HEK293 (cell line): ENCODE results near the gene C17orf50.

Source experiments
- CTCF ChIA-PET: fragments of 350-600 bp; formaldehyde crosslinking; extraction: SDS; loops from one replicate; lab custom pipeline; 2021; ENCODE audit warnings: antibody characterized with exemption; lab: Yijun Ruan, JAX
- POLR2A ChIA-PET: fragments of 300-600 bp; formaldehyde crosslinking; extraction: SDS; loops from one replicate; lab custom pipeline; 2020; ENCODE audit warnings: antibody characterized with exemption, inconsistent platforms; lab: Yijun Ruan, JAX
- H3K27ac ChIP-seq: fragments of 200-500 bp; sonication (Bioruptor generic); 2 replicates; pipeline ENCODE4 v1.5.1; 2014; ENCODE audit warnings: low read depth, low read length, control low read depth, inconsistent platforms; ENCODE audit errors: extremely low read depth
- H3K36me3 ChIP-seq, 2 experiments: fragments of 200-500 bp in 1 of 2; sonication (Bioruptor generic) in 1 of 2; 1 replicate in 1 of 2; 2 replicates in 1 of 2; pipeline ENCODE4 v1.5.1; 2014 to 2017; ENCODE audit warnings: inconsistent platforms in 2 of 2, low read length in 2 of 2; ENCODE audit not compliant: control insufficient read depth in 2 of 2, insufficient read depth in 1 of 2
- H3K4me1 ChIP-seq: fragments of 200-500 bp; sonication (Bioruptor generic); 2 replicates; pipeline ENCODE4 v1.5.1; 2014; ENCODE audit warnings: mild to moderate bottlenecking, low read length, inconsistent platforms; ENCODE audit not compliant: control insufficient read depth, insufficient read depth
- H3K4me3 ChIP-seq: 2 replicates; pipeline ENCODE4 v1.5.1; 2011; ENCODE audit warnings: low read depth, mild to moderate bottlenecking, control low read depth, low read length, moderate library complexity
- H3K9me3 ChIP-seq: fragments of 200-500 bp; sonication (Bioruptor generic); 2 replicates; pipeline ENCODE4 v1.5.1; 2014; ENCODE audit warnings: low read depth, low read length, inconsistent platforms; ENCODE audit not compliant: control insufficient read depth, insufficient read depth
- GLI2 ChIP-seq: fragments of 450-650 bp; formaldehyde crosslinking; IDR thresholded peaks from 2 replicates; pipeline ENCODE4; 2017; ENCODE audit warnings: missing biosample characterization, missing genetic modification characterization, low read depth, borderline replicate concordance
- GLI4 ChIP-seq: fragments of 450-650 bp; formaldehyde crosslinking; IDR thresholded peaks from 2 replicates; pipeline ENCODE4 v1.5.1; 2016; ENCODE audit warnings: missing biosample characterization, missing genetic modification characterization
- IKZF3 ChIP-seq: fragments of 450-650 bp; IDR thresholded peaks from 2 replicates; pipeline ENCODE4 v1.5.0; 2018; ENCODE audit warnings: missing biosample characterization, mild to moderate bottlenecking, missing genetic modification characterization, moderate library complexity
- INSM2 ChIP-seq: fragments of 450-650 bp; formaldehyde crosslinking; IDR thresholded peaks from 2 replicates; pipeline ENCODE4 v1.5.1; 2016; ENCODE audit warnings: missing biosample characterization, missing genetic modification characterization
- KLF1 ChIP-seq: fragments of 450-650 bp; formaldehyde crosslinking; IDR thresholded peaks from 2 replicates; pipeline ENCODE4 v1.5.1; 2016; ENCODE audit warnings: missing biosample characterization, missing genetic modification characterization
- KLF9 ChIP-seq: fragments of 450-650 bp; formaldehyde crosslinking; IDR thresholded peaks from 2 replicates; pipeline ENCODE4 v1.5.1; 2016; ENCODE audit warnings: missing biosample characterization, missing genetic modification characterization, low read depth
- PRDM6 ChIP-seq: fragments of 450-650 bp; formaldehyde crosslinking; IDR thresholded peaks from 2 replicates; pipeline ENCODE4 v1.5.1; 2017; ENCODE audit warnings: missing biosample characterization, missing genetic modification characterization
- REPIN1 ChIP-seq: fragments of 450-650 bp; formaldehyde crosslinking; IDR thresholded peaks from 2 replicates; pipeline ENCODE4 v1.5.1; 2017; ENCODE audit warnings: missing biosample characterization, missing genetic modification characterization, low read depth
- SCRT2 ChIP-seq: fragments of 450-650 bp; formaldehyde crosslinking; IDR thresholded peaks from 2 replicates; pipeline ENCODE4 v1.5.1; 2016; ENCODE audit warnings: missing biosample characterization, missing genetic modification characterization
- ZBTB1 ChIP-seq: fragments of 450-650 bp; formaldehyde crosslinking; IDR thresholded peaks from 2 replicates; pipeline ENCODE4 v1.5.1; 2016; ENCODE audit warnings: missing biosample characterization, missing genetic modification characterization
- ZBTB20 ChIP-seq: fragments of 450-650 bp; formaldehyde crosslinking; IDR thresholded peaks from 2 replicates; pipeline ENCODE4 v1.5.1; 2016; ENCODE audit warnings: missing biosample characterization, missing genetic modification characterization
- ZBTB49 ChIP-seq: fragments of 450-650 bp; formaldehyde crosslinking; IDR thresholded peaks from 2 replicates; pipeline ENCODE4 v1.5.1; 2016; ENCODE audit warnings: missing biosample characterization, missing genetic modification characterization, low read depth
- ZEB2 ChIP-seq: fragments of 450-650 bp; formaldehyde crosslinking; IDR thresholded peaks from 2 replicates; pipeline ENCODE4 v1.5.1; 2016; ENCODE audit warnings: missing biosample characterization, missing genetic modification characterization
- ZFP41 ChIP-seq: fragments of 450-650 bp; formaldehyde crosslinking; IDR thresholded peaks from 2 replicates; pipeline ENCODE4 v1.5.1; 2016; ENCODE audit warnings: missing biosample characterization, missing genetic modification characterization, borderline replicate concordance
- ZNF132 ChIP-seq: fragments of 450-650 bp; formaldehyde crosslinking; IDR thresholded peaks from 2 replicates; pipeline ENCODE4 v1.5.1; 2017; ENCODE audit warnings: missing biosample characterization, missing genetic modification characterization, borderline replicate concordance
- ZNF148 ChIP-seq: fragments of 450-650 bp; formaldehyde crosslinking; IDR thresholded peaks from 2 replicates; pipeline ENCODE4 v1.5.0; 2017; ENCODE audit warnings: missing biosample characterization, missing genetic modification characterization, borderline replicate concordance
- ZNF169 ChIP-seq: fragments of 450-650 bp; formaldehyde crosslinking; IDR thresholded peaks from 2 replicates; pipeline ENCODE4 v1.5.1; 2016; ENCODE audit warnings: missing biosample characterization, missing genetic modification characterization
- ZNF266 ChIP-seq: fragments of 450-650 bp; formaldehyde crosslinking; IDR thresholded peaks from 2 replicates; pipeline ENCODE4 v1.5.1; 2016; ENCODE audit warnings: missing biosample characterization, missing genetic modification characterization, low read depth
- ZNF302 ChIP-seq: fragments of 450-650 bp; formaldehyde crosslinking; IDR thresholded peaks from 2 replicates; pipeline ENCODE4 v1.5.1; 2016; ENCODE audit warnings: missing biosample characterization, missing genetic modification characterization, low read depth
- ZNF311 ChIP-seq: fragments of 450-650 bp; formaldehyde crosslinking; IDR thresholded peaks from 2 replicates; pipeline ENCODE4 v1.5.1; 2017; ENCODE audit warnings: missing biosample characterization, missing genetic modification characterization, borderline replicate concordance
- ZNF335 ChIP-seq: fragments of 450-650 bp; formaldehyde crosslinking; conservative IDR thresholded peaks from 2 replicates; pipeline ENCODE4 v1.5.1; 2016; ENCODE audit warnings: missing biosample characterization, missing genetic modification characterization
- ZNF394 ChIP-seq: fragments of 450-650 bp; formaldehyde crosslinking; IDR thresholded peaks from 2 replicates; pipeline ENCODE4 v1.5.1; 2016; ENCODE audit warnings: missing biosample characterization, missing genetic modification characterization, mild to moderate bottlenecking, moderate library complexity, borderline replicate concordance
- ZNF571 ChIP-seq: fragments of 450-650 bp; formaldehyde crosslinking; IDR thresholded peaks from 2 replicates; pipeline ENCODE4 v1.5.0; 2017; ENCODE audit warnings: missing biosample characterization, missing genetic modification characterization
- ZNF596 ChIP-seq: fragments of 450-650 bp; IDR thresholded peaks from 2 replicates; pipeline ENCODE4 v1.5.0; 2018; ENCODE audit warnings: missing biosample characterization, mild to moderate bottlenecking, missing genetic modification characterization, moderate library complexity
- ZNF654 ChIP-seq: fragments of 450-650 bp; formaldehyde crosslinking; IDR thresholded peaks from 2 replicates; pipeline ENCODE4 v1.5.1; 2016; ENCODE audit warnings: low read depth, missing biosample characterization, missing genetic modification characterization
- ZNF707 ChIP-seq: fragments of 450-650 bp; formaldehyde crosslinking; IDR thresholded peaks from 2 replicates; pipeline ENCODE4 v1.5.1; 2016; ENCODE audit warnings: missing biosample characterization, missing genetic modification characterization
- ZNF785 ChIP-seq: fragments of 450-650 bp; formaldehyde crosslinking; IDR thresholded peaks from 2 replicates; pipeline ENCODE4 v1.5.1; 2016; ENCODE audit warnings: missing biosample characterization, missing genetic modification characterization
- ZNF837 ChIP-seq: fragments of 450-650 bp; formaldehyde crosslinking; IDR thresholded peaks from 2 replicates; pipeline ENCODE4 v1.5.1; 2016; ENCODE audit warnings: missing biosample characterization, missing genetic modification characterization

C17orf50 gene

GRCh38 chr17:35799942-35800341 lies 39.3 kb downstream of the C17orf50 start:
- CTCF ChIA-PET = interaction anchor here (0.9 to 10.2 kb wide), 4 partner anchors 10 to 187 kb away, joined by 3 to 104 read pairs (median 5); no protein-coding TSS in a partner anchor
- no peaks in the 10 kb centered on the region for H3K4me1 ChIP-seq
- POLR2A ChIA-PET = interaction anchor here (0.8 to 1.5 kb wide), 3 partner anchors 9 to 25 kb away, joined by 3 to 5 read pairs (median 3); partner anchors contain the start of gene TAF15
- H3K4me3 ChIP-seq = no peak overlapping the region
- no peaks in the 10 kb centered on the region for H3K36me3 ChIP-seq
- H3K27ac ChIP-seq = no peak overlapping the region
- TF ChIP-seq ZNF707 (tag by site-specific recombination) = no peak
- TF ChIP-seq ZNF335 (tag by site-specific recombination) = peak; percentile 57; the same call in 1 of the 2 replicates
- no peak for TF ChIP-seq ZEB2 (tag by site-specific recombination)
- TF ChIP-seq ZNF394 (tag by site-specific recombination) = peak; percentile 38; the same call in 1 of the 2 replicates
- no peak for TF ChIP-seq IKZF3 (tag by site-specific recombination)
- peak; percentile 81 for TF ChIP-seq ZBTB20
- no peak for TF ChIP-seq ZNF132 (tag by site-specific recombination)
- no peak for TF ChIP-seq PRDM6 (tag by site-specific recombination)
- no peak for TF ChIP-seq KLF1
- no peak for TF ChIP-seq ZNF596 (tag by site-specific recombination)
- no peak for TF ChIP-seq ZNF169
- TF ChIP-seq REPIN1 = no peak
- no peak for TF ChIP-seq ZBTB1 (tag by site-specific recombination)
- no peak for TF ChIP-seq ZNF571 (tag by site-specific recombination)
- no peaks in the 10 kb centered on the region for H3K9me3 ChIP-seq

GRCh38 chr17:35801583-35802224 lies 41.0 kb downstream of the C17orf50 start:
- Histone ChIP-seq H3K4me3 (no peak overlapping the region), H3K27ac (no peak overlapping the region), H3K36me3 (no peaks in the 10 kb centered on the region), H3K4me1 (no peaks in the 10 kb centered on the region), H3K9me3 (no peaks in the 10 kb centered on the region)
- CTCF ChIA-PET = interaction anchor here (0.8 to 1.0 kb wide), 2 partner anchors 36 to 37 kb away, joined by 3 to 4 read pairs; no protein-coding TSS in a partner anchor
- POLR2A ChIA-PET = no interaction called here
- TF ChIP-seq ZNF785 (tag by site-specific recombination) = no peak
- no peak for TF ChIP-seq ZEB2 (tag by site-specific recombination)
- TF ChIP-seq ZNF302 (tag by site-specific recombination) = no peak
- no peak for TF ChIP-seq SCRT2 (tag by site-specific recombination)
- TF ChIP-seq KLF9 (tag by site-specific recombination) = no peak
- no peak for TF ChIP-seq ZNF654 (tag by site-specific recombination)
- no peak for TF ChIP-seq ZNF311 (tag by site-specific recombination)
- no peak for TF ChIP-seq GLI2
- no peak for TF ChIP-seq ZFP41
- TF ChIP-seq ZNF266 (tag by site-specific recombination) = no peak
- no peak for TF ChIP-seq ZNF132 (tag by site-specific recombination)
- no peak for TF ChIP-seq ZNF837 (tag by site-specific recombination)
- no peak for TF ChIP-seq GLI4 (tag by site-specific recombination)
- no peak for TF ChIP-seq ZNF707 (tag by site-specific recombination)
- no peak for TF ChIP-seq ZNF148 (tag by site-specific recombination)
- TF ChIP-seq INSM2 (tag by site-specific recombination) = no peak
- TF ChIP-seq ZBTB49 (tag by site-specific recombination) = no peak
